Activated T-cell treated with anti-CD3 and anti-CD28 coated beads for 4 hours (primary cell): ENCODE results near the gene ADAMTS16.

ENCODE experiments used
- DNase-seq: peaks from one replicate; pipeline ENCODE4 v3.0.0-alpha.2; 2020

Gene ADAMTS16

GRCh38 chr5:5246736-5247135 lies 106.6 kb downstream of the ADAMTS16 start:
- DNase-seq, result no peak

GRCh38 chr5:5250758-5251157 lies 110.6 kb downstream of the ADAMTS16 start:
- no peak for DNase-seq

- DNase-seq, result no peak
Observed at GRCh38 chr5:5252106-5252505, 112.0 kb downstream of the ADAMTS16 start.

- DNase-seq, result no peak
Observed at GRCh38 chr5:5257353-5257752, 117.2 kb downstream of the ADAMTS16 start.

GRCh38 chr5:5258564-5258963 lies 118.4 kb downstream of the ADAMTS16 start:
- DNase-seq, result no peak

- DNase-seq, result no peak
Observed at GRCh38 chr5:5264727-5265126, 124.6 kb downstream of the ADAMTS16 start.

GRCh38 chr5:5266297-5266696 lies 126.2 kb downstream of the ADAMTS16 start:
- no peak for DNase-seq

GRCh38 chr5:5270161-5270560 lies 130.0 kb downstream of the ADAMTS16 start:
- no peak for DNase-seq

GRCh38 chr5:5270958-5271785 lies 131.0 kb downstream of the ADAMTS16 start:
- no peak for DNase-seq

GRCh38 chr5:5271786-5272321 lies 131.7 kb downstream of the ADAMTS16 start:
- DNase-seq, result no peak

- DNase-seq, result no peak
Observed at GRCh38 chr5:5273398-5273797, 133.3 kb downstream of the ADAMTS16 start.

- no peak for DNase-seq
Observed at GRCh38 chr5:5273976-5274375, 133.8 kb downstream of the ADAMTS16 start.

- no peak for DNase-seq
Observed at GRCh38 chr5:5275211-5275610, 135.1 kb downstream of the ADAMTS16 start.

GRCh38 chr5:5276430-5276829 lies 136.3 kb downstream of the ADAMTS16 start:
- no peak for DNase-seq

- DNase-seq, result no peak
Observed at GRCh38 chr5:5276951-5277517, 136.9 kb downstream of the ADAMTS16 start.

- no peak for DNase-seq
Observed at GRCh38 chr5:5278201-5278814, 138.2 kb downstream of the ADAMTS16 start.

- DNase-seq, result no peak
Observed at GRCh38 chr5:5278815-5279381, 138.8 kb downstream of the ADAMTS16 start.

GRCh38 chr5:5285906-5286305 lies 145.8 kb downstream of the ADAMTS16 start:
- no peak for DNase-seq

GRCh38 chr5:5287419-5287818 lies 147.3 kb downstream of the ADAMTS16 start:
- no peak for DNase-seq

- no peak for DNase-seq
Observed at GRCh38 chr5:5288201-5288600, 148.1 kb downstream of the ADAMTS16 start.

GRCh38 chr5:5289537-5289936 lies 149.4 kb downstream of the ADAMTS16 start:
- no peak for DNase-seq

GRCh38 chr5:5290674-5291334 lies 150.7 kb downstream of the ADAMTS16 start:
- DNase-seq, result no peak

GRCh38 chr5:5291357-5291756 lies 151.2 kb downstream of the ADAMTS16 start:
- DNase-seq, result no peak
